ENCODE measurements around the gene CLINT1.

DNA sequence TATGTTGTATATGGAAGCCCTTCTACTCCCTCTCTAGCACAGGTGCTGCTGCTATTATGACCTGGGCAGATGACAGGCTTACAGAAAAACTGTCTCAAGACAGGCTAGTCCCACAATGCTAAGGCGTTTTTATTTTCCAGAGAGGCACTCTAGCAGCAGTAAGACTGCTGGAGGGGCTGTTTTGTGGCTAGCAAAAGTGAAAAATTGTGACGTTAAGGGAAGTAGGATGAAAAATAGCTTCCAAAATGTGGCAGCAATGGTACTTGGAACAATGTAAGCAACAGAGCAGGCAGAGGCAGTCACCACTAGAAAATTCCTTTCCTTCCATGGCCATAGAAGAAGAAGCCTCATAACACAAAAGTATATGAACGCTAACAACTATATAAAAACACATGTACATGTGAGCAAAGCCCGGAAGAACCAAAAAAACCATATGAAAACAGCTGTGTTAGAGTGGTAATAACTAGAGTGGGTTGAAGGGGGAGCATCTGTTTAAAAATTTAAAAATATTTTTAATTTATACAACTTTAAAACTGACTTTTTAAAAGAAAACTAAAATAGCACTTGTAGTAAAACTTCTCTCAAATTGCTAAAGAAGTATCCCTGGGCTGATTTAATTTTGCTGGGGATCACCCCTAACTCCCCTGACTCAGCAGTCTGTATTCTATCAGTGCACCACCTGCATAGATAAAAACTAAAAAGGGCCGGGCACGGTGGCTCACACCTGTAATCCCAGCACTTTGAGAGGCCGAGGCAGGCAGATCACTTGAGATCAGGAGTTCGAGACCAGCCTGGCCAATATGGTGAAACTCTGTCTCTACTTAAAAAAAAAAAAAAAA, 30.6 kb downstream of the CLINT1 start:
- TF ChIP-seq POLR2A (IDR thresholded peaks at IDR 0.05) (no peak), CTCF (IDR thresholded peaks at IDR 0.05) (no peak)

All from adrenal gland (tissue), 5 donors.